Measurements from ENCODE around the gene CENPVL2. TPM values are rescaled to one million over a fixed set of nuclear protein-coding genes. Genes with fewer than 3 reads are reported as not detected.
"Not testable (repeated sequence)": the region's sequence is repeated elsewhere in the genome, so short reads cannot be mapped to it uniquely, and the experiment has no call there.

CENPVL2 gene
- total RNA-seq = under 1 TPM; 0.53 to 0.64 TPM
- 1.5 TPM for polyA plus RNA-seq (2013, experiment 1 of 2)
- polyA plus RNA-seq (2013, experiment 2 of 2) = 0.75 TPM
- long read RNA-seq, experiment 1 = 0 reads
- long read RNA-seq, experiment 2 = 0 reads
- long read RNA-seq, experiment 3, partial matches to known transcripts = 0 of 1 reads
- long read RNA-seq, experiment 3, other reads (novel, unspliced or antisense) = 0 of 1 reads
- long read RNA-seq, experiment 4 = 0 reads

GRCh38 chrX:51682720-51683062 lies at the start of gene CENPVL2:
Gene CENPVL2 (minus strand): TSS chrX:51682831. CDS start chrX:51682831, 0 bp downstream.
- H3K36me3 ChIP-seq (ENCODE audit: control insufficient read depth, insufficient read depth, low read length); H3K27ac Mint-ChIP-seq; H3K36me3 Mint-ChIP-seq (ENCODE audit: low read depth): not testable (repeated sequence)

GRCh38 chrX:51728202-51728601 lies 45.6 kb upstream of the CENPVL2 start:
- peaks cover 56% of the 10 kb centered on the region for H3K27me3 Mint-ChIP-seq (ENCODE audit: insufficient read depth)
- no peak overlapping the region for H3K9ac ChIP-seq (ENCODE audit: extremely low read depth, low read length, poor library complexity, severe bottlenecking)
- no peaks in the 10 kb centered on the region for H3K27me3 ChIP-seq (ENCODE audit: control insufficient read depth, insufficient read depth, low read length, poor library complexity, severe bottlenecking)
- H3K4me3 Mint-ChIP-seq = no peak overlapping the region
- no peaks in the 10 kb centered on the region for H3K36me3 Mint-ChIP-seq (ENCODE audit: low read depth)
- no peaks in the 10 kb centered on the region for H3K36me3 ChIP-seq (ENCODE audit: control insufficient read depth, insufficient read depth, low read length)
- no peak overlapping the region for H3K4me3 ChIP-seq (ENCODE audit: low read length)
- H3K9me3 Mint-ChIP-seq = peaks cover 54% of the 10 kb centered on the region
- peak; percentile 41 for TF ChIP-seq CTCF (conservative IDR thresholded peaks at IDR 0.05)
- H3K27ac ChIP-seq (ENCODE audit: low read depth, low read length) = no peak overlapping the region
- H3K4me1 ChIP-seq (ENCODE audit: control insufficient read depth, insufficient read depth, low read length) = no peaks in the 10 kb centered on the region
- DNase-seq = no peak
- no peaks in the 10 kb centered on the region for H3K9me3 ChIP-seq (ENCODE audit: control insufficient read depth, low read length)
- H3K27ac Mint-ChIP-seq = no peak overlapping the region
- H3K4me1 Mint-ChIP-seq = no peaks in the 10 kb centered on the region

More at GRCh38 chrX:51682720-51683062, at the start of gene CENPVL2:
- H3K4me1 ChIP-seq (ENCODE audit: control insufficient read depth, insufficient read depth, low read length); DNase-seq; H3K9ac ChIP-seq (ENCODE audit: extremely low read depth, low read length, poor library complexity, severe bottlenecking); H3K4me1 Mint-ChIP-seq; H3K9me3 ChIP-seq (ENCODE audit: control insufficient read depth, low read length); H3K9me3 Mint-ChIP-seq; H3K27me3 ChIP-seq (ENCODE audit: control insufficient read depth, insufficient read depth, low read length, poor library complexity, severe bottlenecking); H3K4me3 Mint-ChIP-seq; H3K27me3 Mint-ChIP-seq (ENCODE audit: insufficient read depth); H3K27ac ChIP-seq (ENCODE audit: low read depth, low read length); H3K4me3 ChIP-seq (ENCODE audit: low read length): not testable (repeated sequence)
- whole genome bisulfite sequencing, 2 experiments (ENCODE audit: insufficient coverage in 1 of 2, insufficient read length in 1 of 2) = no CpG with 5 or more reads among the region's 30 CpGs

GRCh38 chrX:51712943-51713647 lies 30.5 kb upstream of the CENPVL2 start:
- not testable (repeated sequence) for DNase-seq; H3K4me3 Mint-ChIP-seq; H3K4me1 Mint-ChIP-seq; H3K9me3 Mint-ChIP-seq; H3K4me3 ChIP-seq (ENCODE audit: low read length); H3K36me3 Mint-ChIP-seq (ENCODE audit: low read depth); H3K9ac ChIP-seq (ENCODE audit: extremely low read depth, low read length, poor library complexity, severe bottlenecking); H3K27ac Mint-ChIP-seq; H3K36me3 ChIP-seq (ENCODE audit: control insufficient read depth, insufficient read depth, low read length); H3K27me3 ChIP-seq (ENCODE audit: control insufficient read depth, insufficient read depth, low read length, poor library complexity, severe bottlenecking); H3K9me3 ChIP-seq (ENCODE audit: control insufficient read depth, low read length); H3K4me1 ChIP-seq (ENCODE audit: control insufficient read depth, insufficient read depth, low read length); H3K27ac ChIP-seq (ENCODE audit: low read depth, low read length); H3K27me3 Mint-ChIP-seq (ENCODE audit: insufficient read depth)
- no CpG with 5 or more reads among the region's 18 CpGs for whole genome bisulfite sequencing, 2 experiments (ENCODE audit: insufficient coverage in 1 of 2, insufficient read length in 1 of 2)

- H3K9me3 ChIP-seq (ENCODE audit: control insufficient read depth, low read length); DNase-seq; H3K36me3 ChIP-seq (ENCODE audit: control insufficient read depth, insufficient read depth, low read length); H3K4me1 ChIP-seq (ENCODE audit: control insufficient read depth, insufficient read depth, low read length); H3K4me3 Mint-ChIP-seq; H3K27ac ChIP-seq (ENCODE audit: low read depth, low read length); H3K9me3 Mint-ChIP-seq; H3K36me3 Mint-ChIP-seq (ENCODE audit: low read depth); H3K27ac Mint-ChIP-seq; H3K27me3 Mint-ChIP-seq (ENCODE audit: insufficient read depth); H3K4me3 ChIP-seq (ENCODE audit: low read length); H3K4me1 Mint-ChIP-seq; H3K27me3 ChIP-seq (ENCODE audit: control insufficient read depth, insufficient read depth, low read length, poor library complexity, severe bottlenecking); H3K9ac ChIP-seq (ENCODE audit: extremely low read depth, low read length, poor library complexity, severe bottlenecking): not testable (repeated sequence)
- no CpG with 5 or more reads among the region's 87 CpGs for WGBS, 2 experiments (ENCODE audit: insufficient coverage in 1 of 2, insufficient read length in 1 of 2)
Observed at GRCh38 chrX:51710277-51711164, 27.9 kb upstream of the CENPVL2 start, which contains the start of gene CENPVL1. Gene CENPVL1 (plus strand): TSS chrX:51710512. CDS start chrX:51710512, 0 bp downstream.
